HG02943 (cell line): ENCODE measurements around the gene SERPINA5.
"Not testable (repeated sequence)": the region's sequence is repeated elsewhere in the genome, so short reads cannot be mapped to it uniquely, and the experiment has no call there.

ENCODE experiments used
- ATAC-seq: cut with Tn5 transposase; IDR thresholded peaks from one replicate; pipeline ENCODE4 v1.9.1; 2021; ENCODE audit warnings: mild to moderate bottlenecking, low read depth, moderate library complexity; ENCODE audit not compliant: unreplicated experiment

SERPINA5 gene

GRCh38 chr14:94620597-94620996 is 39.4 kb downstream of the SERPINA5 start:
- ATAC-seq: no peak

GRCh38 chr14:94621358-94622134 is 40.3 kb downstream of the SERPINA5 start:
- ATAC-seq: no peak

GRCh38 chr14:94622653-94623421 is 41.6 kb downstream of the SERPINA5 start:
- no peak for ATAC-seq

- no peak for ATAC-seq
Measured at GRCh38 chr14:94623422-94623809, 42.2 kb downstream of the SERPINA5 start.

- ATAC-seq: no peak
Measured at GRCh38 chr14:94623856-94624499, 42.8 kb downstream of the SERPINA5 start.

GRCh38 chr14:94624537-94625352 is 43.5 kb downstream of the SERPINA5 start:
- no peak for ATAC-seq

GRCh38 chr14:94625353-94625635 is 44.1 kb downstream of the SERPINA5 start:
- ATAC-seq: no peak

GRCh38 chr14:94628578-94628977 is 47.4 kb downstream of the SERPINA5 start:
- ATAC-seq: no peak

- ATAC-seq: no peak
Measured at GRCh38 chr14:94630396-94630795, 49.2 kb downstream of the SERPINA5 start.

- no peak for ATAC-seq
Measured at GRCh38 chr14:94631050-94631449, 49.8 kb downstream of the SERPINA5 start.

- no peak for ATAC-seq
Measured at GRCh38 chr14:94631536-94632304, 50.5 kb downstream of the SERPINA5 start.

- no peak for ATAC-seq
Measured at GRCh38 chr14:94632305-94632590, 51.0 kb downstream of the SERPINA5 start.

GRCh38 chr14:94633121-94633520 is 51.9 kb downstream of the SERPINA5 start:
- ATAC-seq: no peak

GRCh38 chr14:94635154-94635553 is 53.9 kb downstream of the SERPINA5 start:
- ATAC-seq: no peak

- ATAC-seq: no peak
Measured at GRCh38 chr14:94636744-94637412, 55.7 kb downstream of the SERPINA5 start.

GRCh38 chr14:94637814-94638213 is 56.6 kb downstream of the SERPINA5 start:
- ATAC-seq: not testable (repeated sequence)

- ATAC-seq: no peak
Measured at GRCh38 chr14:94638339-94638738, 57.1 kb downstream of the SERPINA5 start.

GRCh38 chr14:94638961-94639817 is 58.0 kb downstream of the SERPINA5 start:
- ATAC-seq: no peak
